ENCODE data around the gene BEST2.

BEST2 gene

DNA sequence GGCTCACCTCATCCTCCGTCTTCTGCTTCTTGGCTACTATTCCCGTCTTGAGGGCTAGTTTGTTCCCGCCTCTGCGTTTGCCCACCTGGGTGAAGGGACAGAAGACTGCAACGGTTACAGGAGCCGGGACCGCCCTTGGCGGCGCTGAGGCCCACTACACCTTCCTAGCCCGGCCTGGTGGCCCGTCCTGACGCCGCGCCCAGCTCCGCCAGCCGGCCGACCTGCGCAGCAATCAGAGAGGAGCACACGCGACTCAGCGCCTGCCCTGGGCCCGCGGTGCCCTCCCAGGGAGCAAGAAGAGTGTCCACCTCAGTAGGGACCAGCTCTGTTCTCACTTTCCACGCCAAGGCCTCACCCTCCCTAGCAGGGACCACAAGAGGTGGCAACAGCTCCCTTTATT lies 20.3 kb upstream of the BEST2 start:
- DNase-seq = no peak

GRCh38 chr19:12733369-12734214 lies 18.0 kb upstream of the BEST2 start:
- peak; percentile 21 for DNase-seq

- DNase-seq = peak; percentile 82
These were observed 14.4 kb upstream of the BEST2 start, which contains the start of gene GET3 for GRCh38 chr19:12736995-12737834. Gene GET3 (plus strand): TSS chr19:12737497. CDS start chr19:12737506, 9 bp downstream.

- no peak for DNase-seq
These were observed 13.7 kb upstream of the BEST2 start for GRCh38 chr19:12737835-12738351.

DNA sequence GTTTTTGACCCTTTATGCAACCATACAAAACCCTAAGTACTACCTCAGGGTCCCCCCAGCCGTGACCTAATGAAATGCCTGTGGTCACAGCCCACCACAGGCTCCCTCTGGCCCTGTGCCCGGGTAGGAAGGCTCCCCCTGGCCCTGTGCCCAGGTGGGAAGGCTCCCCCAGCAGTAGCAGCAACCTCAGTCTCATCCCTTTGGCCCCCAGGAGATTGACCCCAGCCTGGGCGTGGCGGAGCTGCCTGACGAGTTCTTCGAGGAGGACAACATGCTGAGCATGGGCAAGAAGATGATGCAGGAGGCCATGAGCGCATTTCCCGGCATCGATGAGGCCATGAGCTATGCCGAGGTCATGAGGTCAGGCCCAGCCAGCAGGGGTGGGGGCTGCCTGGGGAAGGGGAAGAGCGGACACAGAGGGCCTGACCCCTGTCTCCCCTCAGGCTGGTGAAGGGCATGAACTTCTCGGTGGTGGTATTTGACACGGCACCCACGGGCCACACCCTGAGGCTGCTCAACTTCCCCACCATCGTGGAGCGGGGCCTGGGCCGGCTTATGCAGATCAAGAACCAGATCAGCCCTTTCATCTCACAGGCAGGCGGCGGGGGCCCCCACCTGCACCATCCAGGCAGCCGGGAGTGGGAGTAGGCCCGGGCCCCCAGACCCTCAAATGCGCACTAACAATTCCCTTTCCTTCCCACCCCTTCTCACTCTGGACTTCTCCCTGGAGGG lies 6.3 kb upstream of the BEST2 start:
- DNase-seq = no peak

DNA sequence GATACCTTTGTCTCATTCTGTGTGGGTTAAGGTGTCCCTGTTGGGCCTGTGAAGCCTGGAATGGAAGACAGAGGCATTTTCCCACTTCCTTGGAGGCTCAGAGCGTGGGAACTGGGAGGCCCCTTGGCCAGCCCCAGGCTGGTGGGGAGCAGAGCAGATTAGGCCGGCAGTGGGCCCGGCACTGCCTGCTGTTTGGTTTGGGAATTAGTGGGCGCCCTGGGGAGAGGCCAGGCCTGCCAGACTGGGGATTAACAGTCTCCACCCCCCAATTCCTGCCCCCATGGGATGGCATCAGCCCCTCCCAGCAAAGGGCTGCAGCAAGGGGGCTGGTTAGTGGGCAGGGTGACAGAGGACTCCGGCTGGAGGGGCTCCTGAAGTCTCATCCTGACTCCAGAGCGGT lies 3.1 kb upstream of the BEST2 start:
- no peak for DNase-seq

DNA sequence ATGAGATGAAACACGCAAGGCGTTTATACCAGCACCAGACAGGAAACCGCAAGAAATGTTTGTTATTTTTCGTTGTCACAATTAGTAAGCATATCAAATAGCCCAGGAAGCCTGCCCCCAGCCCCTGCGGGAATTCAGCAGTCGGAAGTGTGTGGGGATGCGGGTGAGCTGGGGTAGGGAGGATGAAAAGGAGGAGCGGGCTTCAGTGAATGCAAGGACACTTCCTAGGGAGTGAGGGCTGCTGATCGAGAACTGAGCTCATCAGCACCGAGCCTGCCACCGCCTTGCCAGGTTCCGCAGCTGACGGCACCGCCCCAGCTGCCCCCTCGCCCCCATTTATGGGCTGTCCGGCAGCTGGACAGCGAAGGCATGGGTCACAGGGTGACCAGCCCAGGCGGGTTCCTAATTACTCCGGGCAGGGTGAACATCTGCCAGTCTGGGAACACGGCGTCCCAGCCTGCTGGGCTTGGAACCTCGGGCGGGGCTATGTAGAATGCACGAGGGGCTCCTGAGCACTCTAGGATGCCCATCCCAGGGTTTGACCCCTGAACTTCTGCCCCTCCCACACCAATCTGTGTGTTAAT lies 1.6 kb upstream of the BEST2 start:
- DNase-seq = no peak

- no peak for DNase-seq
These were observed 740 bp upstream of the BEST2 start for GRCh38 chr19:12750851-12751250.

GRCh38 chr19:12752056-12752781 lies 628 bp downstream of the BEST2 start:
- no peak for DNase-seq

GRCh38 chr19:12754465-12755196 lies 3.0 kb downstream of the BEST2 start:
- DNase-seq = no peak

DNA sequence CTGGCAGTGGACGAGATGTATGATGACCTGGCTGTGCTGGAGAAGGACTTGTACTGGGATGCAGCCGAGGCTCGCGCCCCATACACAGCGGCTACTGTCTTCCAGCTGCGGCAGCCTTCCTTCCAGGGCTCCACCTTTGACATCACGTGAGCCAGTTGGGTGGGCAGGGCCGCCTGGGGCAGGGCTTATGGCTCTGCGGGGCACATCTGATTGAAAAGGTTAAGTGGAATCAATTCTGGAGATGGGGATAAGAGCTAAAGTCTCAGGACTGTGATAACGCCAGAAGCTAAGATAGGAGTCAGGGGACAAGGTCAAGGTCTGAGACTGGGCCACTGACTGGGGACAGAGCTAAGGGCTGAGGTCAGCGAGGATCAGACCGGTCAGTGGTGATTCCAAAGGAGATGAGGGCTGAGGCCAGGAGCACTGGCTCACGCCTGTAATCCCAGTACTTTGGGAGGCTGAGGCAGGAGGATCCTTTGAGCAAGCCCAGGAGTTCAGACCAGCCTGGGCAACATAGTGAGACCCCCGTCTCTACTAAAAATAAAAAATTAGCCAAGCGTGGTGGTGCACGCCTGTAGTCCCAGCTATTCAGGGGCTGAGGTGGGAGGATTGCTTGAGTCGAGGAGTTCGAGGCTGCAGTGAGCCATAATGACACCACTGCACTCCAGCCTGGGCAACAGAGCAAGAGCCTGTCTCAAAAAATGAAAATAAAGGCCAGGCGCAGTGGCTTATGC lies 4.7 kb downstream of the BEST2 start:
- no peak for DNase-seq

DNA sequence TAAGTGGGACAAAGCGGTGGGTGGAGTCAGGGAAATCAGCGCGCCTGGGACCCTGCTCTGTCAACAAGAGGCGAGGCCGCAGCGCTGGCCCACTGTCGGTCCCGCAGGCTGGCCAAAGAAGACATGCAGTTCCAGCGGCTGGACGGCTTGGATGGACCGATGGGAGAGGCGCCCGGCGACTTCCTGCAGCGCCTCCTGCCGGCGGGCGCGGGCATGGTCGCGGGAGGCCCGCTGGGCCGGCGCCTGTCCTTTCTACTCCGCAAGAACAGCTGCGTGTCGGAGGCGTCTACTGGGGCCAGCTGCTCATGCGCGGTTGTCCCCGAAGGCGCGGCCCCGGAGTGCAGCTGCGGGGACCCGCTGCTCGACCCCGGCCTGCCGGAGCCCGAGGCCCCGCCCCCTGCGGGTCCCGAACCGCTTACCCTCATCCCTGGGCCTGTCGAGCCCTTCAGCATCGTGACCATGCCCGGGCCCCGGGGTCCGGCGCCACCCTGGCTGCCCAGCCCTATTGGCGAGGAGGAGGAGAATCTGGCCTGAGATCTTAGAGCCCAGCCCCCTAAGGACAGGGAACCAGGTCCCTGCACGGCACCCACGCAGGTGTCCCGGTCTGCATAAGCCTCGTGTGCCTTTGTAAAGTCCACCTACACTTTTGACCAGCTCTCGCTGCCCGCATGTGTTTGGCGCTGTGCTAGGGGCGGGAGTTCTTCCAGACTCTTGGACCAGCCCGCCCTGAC lies 6.1 kb downstream of the BEST2 start:
- DNase-seq = peak; percentile 42

GRCh38 chr19:12759686-12760085 lies 8.1 kb downstream of the BEST2 start:
- DNase-seq = no peak

GRCh38 chr19:12763100-12763499 lies 11.5 kb downstream of the BEST2 start:
- no peak for DNase-seq

- DNase-seq = no peak
These were observed 13.1 kb downstream of the BEST2 start for GRCh38 chr19:12764698-12765097.

GRCh38 chr19:12766051-12766521 lies 14.5 kb downstream of the BEST2 start:
- DNase-seq = no peak

GRCh38 chr19:12767150-12767549 lies 15.6 kb downstream of the BEST2 start:
- DNase-seq = no peak

DNA sequence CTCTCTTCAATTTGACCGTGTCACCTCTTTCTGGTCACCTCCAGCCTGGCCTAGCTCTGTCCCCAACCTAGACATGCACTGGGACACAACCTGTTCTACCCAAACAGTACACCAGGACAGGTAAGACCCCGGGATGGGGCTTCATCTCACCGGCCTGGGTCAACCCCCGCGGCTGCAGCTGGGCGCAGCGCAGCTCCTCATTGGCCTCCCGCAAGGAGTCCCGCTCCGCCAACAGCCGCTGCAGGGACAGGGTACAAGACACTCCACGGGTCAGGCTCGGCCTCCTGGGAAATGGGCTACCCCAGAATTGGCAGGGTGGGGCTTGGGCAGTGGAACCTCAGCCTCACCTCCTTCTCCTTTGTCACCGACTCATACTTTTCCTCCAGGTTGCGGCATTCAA lies 16.1 kb downstream of the BEST2 start:
- DNase-seq = no peak

DNA sequence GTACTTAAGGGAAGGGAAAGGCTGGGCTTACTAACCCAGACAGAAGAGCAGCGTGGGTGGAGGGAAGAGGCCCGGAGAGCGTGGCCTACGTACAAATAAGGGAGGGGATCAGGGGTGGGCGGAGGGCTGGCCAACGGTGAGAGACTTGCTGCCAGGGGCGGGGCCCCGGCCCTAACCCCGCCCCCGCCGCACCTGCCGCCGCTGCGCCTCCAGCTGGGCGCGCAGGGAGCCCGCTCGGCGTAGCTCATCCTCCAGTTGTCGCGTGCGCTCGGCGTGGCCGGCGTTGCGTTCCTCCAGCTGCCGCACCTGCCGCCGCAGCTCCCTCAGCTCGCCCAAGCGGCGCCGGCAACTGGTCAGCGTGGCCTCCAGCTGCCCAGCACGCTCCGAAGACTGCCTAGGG lies 18.1 kb downstream of the BEST2 start:
- peak; percentile 77 for DNase-seq

DNA sequence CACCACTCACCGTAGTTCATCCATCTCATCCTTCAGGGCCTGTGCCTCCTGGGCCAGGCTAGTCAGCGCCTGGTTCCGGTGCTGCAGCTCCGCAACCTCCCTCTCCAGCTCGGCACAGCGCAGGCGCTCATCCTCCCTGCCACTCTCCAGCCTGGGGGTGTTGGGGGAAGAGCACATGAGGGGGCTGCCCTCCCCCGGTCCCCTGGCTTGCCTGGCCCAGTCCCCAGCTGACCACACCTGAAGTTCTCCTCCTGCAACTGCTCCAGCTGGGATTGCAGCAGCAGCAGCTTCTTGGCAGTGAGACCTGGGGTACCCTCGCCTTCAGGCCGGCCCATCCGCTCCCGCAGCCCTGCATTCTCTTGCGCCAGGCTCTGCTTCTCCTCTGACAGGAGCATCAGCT lies 19.3 kb downstream of the BEST2 start:
- no peak for DNase-seq

All from stimulated activated naive CD4-positive, alpha-beta T cell treated with Interleukin-2 at 50 U/mL for 16 hours (primary cell).